Measurements from ENCODE around the gene HHAT. TPM values are rescaled to one million over a fixed set of nuclear protein-coding genes. Genes with fewer than 3 reads are reported as not detected.
A peak's percentile ranks its signal among the peaks of the same experiment; 100 is the strongest.
"Not testable (repeated sequence)": the region's sequence is repeated elsewhere in the genome, so short reads cannot be mapped to it uniquely, and the experiment has no call there.

HHAT gene
- total RNA-seq, 1 donor from 2014 or later, result 1.8 TPM

DNA sequence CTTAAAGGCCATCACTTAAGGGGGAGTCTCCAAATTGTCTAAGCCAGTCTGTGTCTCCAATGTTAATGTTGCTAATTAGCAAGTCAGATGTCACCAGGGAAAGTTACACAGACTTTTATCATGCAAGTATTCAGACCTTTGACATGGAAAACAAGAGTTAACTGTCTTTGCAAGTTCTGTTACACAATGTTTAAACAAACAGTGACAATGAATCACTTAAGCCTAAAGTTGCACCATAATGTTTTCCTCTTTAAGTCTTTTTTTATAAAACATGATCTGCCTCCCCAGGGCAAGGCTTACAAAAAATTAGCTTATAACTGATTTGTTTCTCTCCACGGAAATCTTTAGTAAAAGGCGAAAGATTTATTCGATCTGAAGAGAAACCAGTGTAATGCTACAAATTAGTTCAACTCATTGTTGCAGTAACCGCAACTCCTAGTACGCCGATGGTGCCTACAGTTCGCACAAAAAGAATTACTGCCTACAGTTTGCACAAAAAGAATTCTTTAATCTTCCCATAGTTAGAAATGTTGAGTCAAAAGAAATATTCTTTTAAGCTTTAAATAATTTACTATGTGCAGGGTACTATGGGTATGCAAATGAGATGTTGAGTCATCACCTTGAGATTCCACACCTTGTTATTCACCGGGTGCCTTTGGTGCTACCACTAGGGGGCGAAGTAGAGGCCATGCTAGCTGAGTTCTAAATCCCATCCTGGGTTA lies 45.3 kb downstream of the HHAT start:
- intact Hi-C loops (cut with DNase I), result no loop called here
- ATAC-seq (peak; percentile 52), DNase-seq (ENCODE audit: missing footprints) (no peak)

DNA sequence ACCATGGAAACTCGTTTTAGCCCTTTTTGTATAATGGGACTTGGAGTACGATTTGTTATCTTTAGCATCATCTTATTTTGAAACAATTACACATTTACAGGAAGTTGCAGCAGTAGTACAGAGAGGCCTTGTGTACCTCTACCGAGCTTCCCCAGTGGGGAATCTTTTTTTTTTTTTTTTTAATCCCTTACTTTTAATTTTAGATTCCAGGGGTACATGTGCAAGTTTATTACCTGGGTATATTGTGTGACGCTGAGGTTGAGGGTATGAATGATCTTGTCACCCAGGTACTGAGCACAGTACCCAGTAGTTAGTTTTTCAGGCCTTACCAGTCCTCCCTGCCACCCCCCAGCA lies 45.9 kb downstream of the HHAT start:
- peak; percentile 42 for ATAC-seq
- no peak for DNase-seq (ENCODE audit: missing footprints)
- intact Hi-C loops (cut with DNase I), result no loop called here

DNA sequence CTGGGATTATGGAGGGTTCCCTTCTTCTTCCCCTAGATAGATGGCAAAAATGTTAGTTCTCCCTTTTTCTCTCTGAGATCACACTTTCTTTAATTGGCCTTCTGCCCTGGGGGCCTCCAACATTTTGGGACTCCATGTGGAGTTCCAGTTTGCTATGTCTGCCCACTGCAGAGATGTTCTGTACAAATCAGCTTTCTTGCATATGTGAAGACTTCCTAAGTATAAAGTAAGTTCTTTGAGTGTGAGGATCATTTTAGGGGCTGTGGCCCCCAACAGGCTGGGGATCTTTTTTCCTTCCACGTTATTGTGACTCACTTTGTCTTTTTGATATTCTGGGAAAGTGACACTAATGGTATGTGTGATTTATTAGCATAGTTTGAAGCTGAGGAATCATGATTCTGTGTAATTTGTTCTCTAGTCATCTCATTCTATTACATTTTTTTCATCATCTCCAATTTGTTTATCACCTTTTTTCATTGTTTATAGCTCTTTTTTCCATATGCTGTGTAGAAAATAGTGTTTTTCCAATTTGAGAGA lies 48.2 kb downstream of the HHAT start:
- no peak for ATAC-seq
- no peak for DNase-seq (ENCODE audit: missing footprints)
- intact Hi-C loops (cut with DNase I), result no loop called here

DNA sequence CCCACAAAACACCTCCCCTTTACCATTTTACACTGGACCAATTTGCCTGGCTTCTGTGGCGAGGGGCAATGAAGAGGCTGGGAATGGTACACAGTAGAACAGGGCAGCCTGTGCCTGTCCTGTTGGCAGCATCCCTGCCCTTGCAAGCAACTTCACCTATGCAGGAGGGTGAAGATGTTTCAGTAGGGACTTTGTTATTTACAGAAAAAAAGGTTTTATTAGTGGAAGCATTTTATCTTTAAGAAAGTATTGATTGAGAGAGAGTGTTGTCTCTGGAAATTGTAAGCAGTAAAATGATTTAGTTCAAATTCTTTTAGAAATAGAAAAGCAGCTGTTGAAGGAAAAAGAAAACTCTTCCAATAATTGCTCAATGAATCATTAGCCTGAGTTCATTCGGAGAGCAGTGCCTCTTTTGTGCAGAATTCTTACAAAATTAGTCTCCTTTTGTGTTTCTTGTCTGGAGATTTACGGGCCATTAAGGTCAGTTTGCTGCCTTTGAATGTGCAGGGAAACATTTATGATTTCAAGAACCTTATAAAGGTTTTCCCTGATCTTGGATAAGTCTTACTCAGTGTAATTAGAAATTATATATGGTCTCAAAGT lies 49.1 kb downstream of the HHAT start:
- intact Hi-C loops (cut with DNase I), result no loop called here
- ATAC-seq (no peak), DNase-seq (ENCODE audit: missing footprints) (no peak)

DNA sequence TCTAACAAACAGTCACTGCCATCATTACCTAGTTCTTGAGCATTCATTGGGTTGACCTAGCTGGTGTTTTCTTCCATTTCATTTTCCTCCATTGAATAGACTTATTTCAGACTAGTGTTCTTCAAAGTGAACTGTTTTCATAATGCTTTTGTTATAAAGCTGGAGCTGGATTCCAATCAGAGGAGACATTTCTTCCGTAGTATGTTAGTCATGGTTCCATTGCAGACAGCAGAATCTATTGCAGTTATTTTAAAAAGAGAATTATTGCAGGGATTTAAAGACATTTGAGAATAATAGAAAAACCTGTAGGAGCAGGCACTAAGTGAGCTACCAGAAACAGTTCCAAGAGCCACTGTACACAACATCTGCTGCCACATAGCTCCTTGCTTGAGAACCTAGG lies 50.0 kb downstream of the HHAT start:
- ATAC-seq (no peak), DNase-seq (ENCODE audit: missing footprints) (no peak)
- intact Hi-C loops (cut with DNase I), result no loop called here

DNA sequence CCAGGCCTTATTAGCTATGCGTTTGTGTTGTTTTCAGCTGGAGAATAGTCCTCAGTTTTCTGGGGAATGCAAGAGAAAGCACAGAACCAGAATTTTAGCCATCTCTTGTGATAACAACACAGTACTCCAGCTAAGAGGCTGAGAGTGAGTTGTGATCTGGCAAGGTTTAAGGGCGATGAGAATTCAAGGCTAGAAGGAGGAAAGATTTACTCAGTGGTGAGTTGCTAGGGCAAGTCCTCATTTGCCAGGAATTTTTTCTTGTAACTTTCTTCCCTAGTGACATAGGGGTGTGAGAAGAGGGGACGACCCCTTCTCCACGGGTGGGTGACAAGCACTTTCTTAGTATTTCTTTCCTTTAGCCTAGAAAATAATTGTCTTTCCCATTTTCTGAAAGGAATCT lies 53.2 kb downstream of the HHAT start:
- no peak for ATAC-seq
- intact Hi-C loops (cut with DNase I), result no loop called here
- no peak for DNase-seq (ENCODE audit: missing footprints)

DNA sequence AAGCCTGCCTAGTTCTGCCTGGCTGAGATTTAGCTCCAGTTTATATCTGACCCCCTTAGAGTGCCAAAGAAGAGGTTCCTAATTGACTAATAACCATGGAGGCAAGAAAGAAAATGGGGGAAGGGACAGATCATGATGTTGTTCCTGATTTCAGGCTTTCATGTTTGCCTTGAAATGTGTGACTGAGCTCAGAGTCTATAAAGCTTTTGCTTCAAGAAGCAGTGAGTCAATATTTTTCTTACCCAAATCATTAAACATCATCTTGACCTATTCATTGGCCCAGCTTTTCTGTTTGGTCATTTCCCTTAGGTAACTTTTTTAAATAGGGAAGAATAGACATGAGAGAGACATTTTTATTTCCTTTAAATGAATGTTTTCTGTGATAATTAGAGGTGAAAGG lies 55.9 kb downstream of the HHAT start:
- intact Hi-C loops (cut with DNase I), result no loop called here
- ATAC-seq, result no peak

DNA sequence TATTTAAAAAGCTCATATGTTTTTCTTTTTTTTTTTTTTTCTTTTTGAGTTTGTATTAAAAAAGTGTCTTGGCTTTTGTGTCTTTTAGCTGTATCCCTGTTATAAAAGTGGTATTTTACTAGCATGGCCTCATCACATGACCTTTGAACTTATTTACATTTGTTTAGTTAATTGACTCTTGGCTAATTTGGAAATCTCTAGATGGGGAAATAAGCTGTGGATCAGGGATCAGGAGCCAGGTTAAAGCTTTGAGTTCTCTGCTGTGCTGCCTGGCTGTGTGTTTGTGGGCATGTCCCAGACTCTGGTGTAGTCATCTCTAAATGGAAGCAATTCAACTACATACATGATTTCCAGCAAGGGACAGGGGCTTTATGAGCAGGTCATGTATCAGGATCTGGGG lies 56.5 kb downstream of the HHAT start:
- DNase-seq (ENCODE audit: missing footprints) (no peak), ATAC-seq (no peak)
- intact Hi-C loops (cut with DNase I), result no loop called here

More for the DNA sequence above, 55.9 kb downstream of the HHAT start:
- DNase-seq (ENCODE audit: missing footprints), result no peak

DNA sequence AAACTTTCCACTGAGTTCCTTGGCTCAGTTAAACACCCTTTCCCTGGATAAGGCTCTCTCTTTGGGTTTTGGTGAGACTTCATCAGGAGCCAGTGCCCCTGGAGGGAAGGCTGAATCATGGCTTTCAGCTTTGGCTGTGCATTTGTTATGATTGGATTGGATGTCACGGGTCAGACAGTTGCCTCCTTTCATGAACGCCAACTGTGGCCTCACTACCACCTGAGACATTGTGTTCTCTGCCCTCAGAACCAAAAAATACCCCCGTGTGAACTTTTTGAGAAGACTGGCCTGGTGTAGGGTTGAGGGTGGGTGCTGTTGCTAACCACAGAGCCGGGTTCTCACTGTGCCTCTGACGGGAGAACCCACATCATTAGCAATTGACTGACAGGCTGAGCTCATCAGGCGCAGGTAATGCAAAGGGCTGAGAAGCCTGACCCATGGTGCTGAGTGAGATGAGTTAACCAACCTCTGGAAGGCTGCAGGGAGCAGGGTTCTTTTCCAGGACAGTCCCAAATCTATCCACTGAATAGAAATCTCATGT lies 65.6 kb downstream of the HHAT start:
- ATAC-seq, result peak; percentile 89
- intact Hi-C loops (cut with DNase I), result no loop called here
- DNase-seq (ENCODE audit: missing footprints), result no peak

DNA sequence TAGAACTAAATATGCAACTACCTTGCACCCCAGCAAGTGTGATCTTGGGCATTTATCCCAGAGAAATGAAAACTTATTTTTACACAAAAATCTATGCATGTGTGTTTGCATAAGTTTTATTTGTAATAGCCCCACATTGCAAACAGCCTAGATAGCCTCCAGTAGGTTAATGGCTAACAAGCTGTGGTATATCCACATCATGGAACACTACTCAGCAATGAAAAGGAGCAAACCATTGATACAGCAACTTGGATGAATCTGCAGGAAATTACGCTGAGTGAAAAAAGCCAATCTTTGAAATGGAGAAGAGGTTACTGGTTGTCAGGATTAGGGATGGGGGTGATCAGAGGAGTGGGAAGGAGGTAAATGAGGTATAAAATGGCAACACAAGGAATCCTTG lies 67.8 kb downstream of the HHAT start:
- no peak for ATAC-seq
- no peak for DNase-seq (ENCODE audit: missing footprints)
- intact Hi-C loops (cut with DNase I), result no loop called here

DNA sequence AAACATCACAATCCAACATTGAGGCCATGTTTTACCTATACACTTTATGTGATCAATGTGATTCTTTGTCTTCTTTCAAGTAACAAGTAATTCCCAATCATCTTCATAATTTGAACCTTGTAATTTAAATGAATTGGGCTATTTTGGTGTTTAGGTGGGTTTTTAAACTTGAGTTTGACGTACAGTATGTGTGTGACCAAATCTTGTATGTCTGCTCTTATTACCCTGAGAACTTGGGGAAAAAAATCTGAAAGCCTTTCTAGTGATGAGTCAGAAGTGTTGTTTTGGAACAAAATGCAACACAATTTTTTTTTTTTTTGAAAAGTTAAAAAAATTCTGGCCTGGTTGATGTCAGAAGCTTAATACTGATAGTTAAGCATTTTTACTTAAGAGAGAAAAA lies 68.5 kb downstream of the HHAT start:
- intact Hi-C loops (cut with DNase I), result no loop called here
- ATAC-seq (no peak), DNase-seq (ENCODE audit: missing footprints) (no peak)

DNA sequence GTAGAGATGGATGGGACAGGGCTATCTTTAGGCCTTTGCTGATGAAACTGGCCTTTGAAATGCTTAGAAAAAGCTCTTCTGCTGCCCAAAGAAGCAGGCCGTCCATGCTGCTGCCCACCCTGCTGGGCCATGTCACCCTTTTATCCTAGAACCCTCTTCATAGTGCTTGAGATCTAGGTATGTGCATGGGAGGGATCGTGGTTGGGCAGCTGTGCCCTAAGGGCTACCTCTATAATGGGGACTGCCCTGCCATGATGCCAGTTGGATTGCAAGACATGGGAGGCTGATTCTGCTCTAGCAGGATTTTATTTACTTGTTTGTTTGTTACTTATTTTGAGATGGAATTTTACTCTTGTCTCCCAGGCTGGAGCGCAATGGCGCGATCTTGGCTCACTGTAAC lies 69.0 kb downstream of the HHAT start:
- intact Hi-C loops (cut with DNase I), result no loop called here
- no peak for ATAC-seq
- DNase-seq (ENCODE audit: missing footprints), result no peak

DNA sequence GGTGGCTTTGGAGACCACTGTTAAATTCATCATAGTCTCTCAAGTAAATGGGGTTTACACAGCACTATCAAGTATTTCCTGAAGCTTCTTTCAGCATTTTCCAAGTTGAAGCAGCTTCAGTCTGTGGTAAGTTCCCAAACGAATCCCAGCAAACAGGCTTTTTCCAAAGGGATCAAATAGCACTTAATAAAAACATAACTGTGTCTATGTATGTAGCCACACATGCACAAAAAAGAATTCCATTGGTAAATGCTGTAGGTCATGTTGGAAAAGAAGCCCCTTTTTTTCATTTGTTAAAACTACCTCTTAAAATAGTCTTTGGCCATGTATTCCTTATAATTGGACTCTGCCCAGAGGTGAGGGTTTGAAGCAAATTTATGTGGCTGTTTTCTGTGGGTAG lies 69.8 kb downstream of the HHAT start:
- intact Hi-C loops (cut with DNase I), result no loop called here
- DNase-seq (ENCODE audit: missing footprints) (no peak), ATAC-seq (no peak)

DNA sequence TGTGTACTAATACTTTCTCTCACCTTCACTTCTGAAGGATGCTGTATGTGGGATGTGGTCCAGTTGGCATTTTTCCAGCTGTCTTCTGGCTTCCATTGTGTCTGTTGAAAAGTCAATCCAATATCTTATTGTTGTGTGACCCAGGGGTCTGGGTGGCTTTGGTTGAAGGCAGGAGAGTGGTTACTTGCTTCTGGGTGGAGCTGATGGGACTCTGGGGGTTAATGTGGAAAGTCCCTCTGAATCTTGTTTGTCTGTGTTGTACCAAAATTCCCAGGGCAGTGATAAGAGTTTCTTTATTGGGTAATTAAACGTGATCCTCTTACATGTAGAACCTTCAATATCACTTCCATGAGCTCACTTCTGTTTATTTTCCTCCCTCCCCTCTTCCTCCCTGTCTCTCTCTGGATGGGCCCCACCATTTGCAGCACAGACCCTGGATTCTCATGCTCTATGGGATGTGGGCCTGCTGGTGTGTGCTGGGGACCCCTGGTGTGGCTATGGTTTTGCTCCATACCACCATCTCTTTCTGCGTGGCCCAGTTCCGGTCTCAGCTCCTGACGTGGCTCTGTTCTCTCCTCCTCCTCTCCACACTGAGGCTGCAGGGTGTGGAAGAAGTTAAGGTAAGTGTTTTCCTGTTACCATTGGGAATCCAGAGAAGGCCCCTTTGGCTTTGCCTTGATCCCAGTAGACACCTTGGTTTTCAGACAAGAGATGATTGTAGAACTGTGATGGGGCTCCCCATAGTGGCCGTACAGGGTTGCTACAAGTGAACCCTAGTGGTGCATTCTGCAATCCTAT lies 71.5 kb downstream of the HHAT start:
- DNase-seq (ENCODE audit: missing footprints) (no peak), ATAC-seq (peak; percentile 94)
- intact Hi-C loops (cut with DNase I), result loop anchor here (1.0 to 2.0 kb wide), 2 partner anchors 39 to 257 kb away; no protein-coding TSS in a partner anchor

DNA sequence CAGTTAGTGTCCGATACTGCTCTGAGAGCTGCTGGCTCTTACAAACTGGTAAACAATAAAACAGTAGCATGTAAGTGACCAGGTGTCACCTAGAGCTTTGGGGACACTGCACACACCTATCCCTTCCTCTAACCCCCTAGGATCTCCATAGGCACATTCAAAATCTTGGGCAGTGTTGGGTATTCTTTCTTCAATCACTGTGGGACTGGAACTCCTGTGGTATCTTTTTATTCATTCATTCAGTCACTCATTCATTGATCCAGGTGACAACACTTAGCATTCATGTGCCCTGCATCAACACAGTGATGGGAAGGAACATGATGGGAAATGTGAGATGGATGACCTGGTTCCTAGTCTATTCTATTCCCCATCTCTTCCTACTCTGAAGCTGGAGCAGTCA lies 73.9 kb downstream of the HHAT start:
- ATAC-seq (no peak), DNase-seq (ENCODE audit: missing footprints) (no peak)
- intact Hi-C loops (cut with DNase I), result no loop called here

DNA sequence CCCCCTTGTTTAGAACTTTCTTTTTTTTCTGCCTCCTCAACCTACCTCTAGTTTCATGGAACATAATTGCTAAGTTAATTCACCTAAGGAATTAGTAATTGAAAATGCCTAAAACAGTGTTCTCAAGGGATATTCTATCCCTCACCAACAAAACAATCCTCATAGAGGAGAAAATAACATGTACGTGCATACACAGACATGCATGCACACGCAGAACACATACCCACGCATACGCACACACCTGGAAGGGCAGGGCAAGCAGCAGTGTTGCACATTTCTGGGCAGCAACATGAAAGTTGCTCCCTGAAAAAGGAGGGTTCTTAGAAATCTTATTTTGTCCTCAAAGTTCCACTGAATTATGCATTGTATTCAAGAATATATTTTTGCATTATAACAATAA lies 76.6 kb downstream of the HHAT start:
- DNase-seq (ENCODE audit: missing footprints) (no peak), ATAC-seq (no peak)
- intact Hi-C loops (cut with DNase I), result no loop called here

DNA sequence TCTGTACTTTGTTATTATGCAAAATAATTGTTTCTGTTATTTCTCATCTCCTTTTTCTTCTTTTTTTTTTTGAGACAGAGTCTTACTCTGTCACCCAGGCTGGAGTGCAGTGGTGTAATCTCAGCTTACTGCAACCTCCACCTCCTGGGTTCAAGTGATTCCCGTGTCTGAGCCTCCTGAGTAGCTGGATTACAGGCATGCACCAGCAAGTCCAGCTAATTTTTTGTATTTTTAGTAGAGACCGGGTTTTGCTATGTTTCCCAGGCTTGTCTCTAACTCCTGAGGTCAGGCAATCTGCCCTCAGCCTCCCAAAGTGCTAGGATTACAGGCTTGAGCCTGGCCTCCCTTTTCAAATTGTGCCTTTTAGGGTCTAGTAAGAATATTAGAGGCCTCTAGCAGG lies 77.6 kb downstream of the HHAT start:
- intact Hi-C loops (cut with DNase I); ATAC-seq; DNase-seq (ENCODE audit: missing footprints): not testable (repeated sequence)

DNA sequence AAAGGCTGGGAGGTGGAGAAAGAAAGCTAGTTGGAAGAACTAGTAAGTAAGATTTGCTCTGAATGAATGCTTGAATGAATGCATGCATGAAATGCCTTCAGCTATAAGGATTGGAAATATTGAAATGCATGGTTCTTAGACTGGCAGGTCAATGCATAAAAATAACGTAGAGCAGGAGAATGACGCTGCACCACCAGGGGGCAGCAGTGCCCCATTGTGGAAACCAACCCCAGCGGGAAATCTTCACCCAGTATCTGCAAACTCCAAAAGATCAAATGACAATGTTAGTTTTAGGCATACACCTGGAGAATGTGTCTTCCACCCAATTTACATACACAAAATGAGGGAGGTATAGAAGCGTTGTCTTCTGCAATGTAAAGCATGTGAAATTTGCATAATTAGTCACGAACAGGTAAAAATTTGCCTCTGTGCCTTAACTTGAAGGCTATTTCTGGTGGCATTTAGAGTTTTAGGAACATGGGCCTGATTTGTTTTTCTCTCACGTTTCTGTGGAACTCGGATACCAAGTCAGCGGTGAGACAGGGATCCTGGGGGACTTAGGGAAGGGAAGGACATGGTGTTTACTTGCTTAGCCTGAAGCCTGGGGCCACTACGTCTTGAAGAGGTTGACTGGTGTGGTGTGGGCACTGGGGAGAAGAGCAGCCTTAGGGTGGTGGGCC lies 78.6 kb downstream of the HHAT start:
- ATAC-seq (no peak), DNase-seq (ENCODE audit: missing footprints) (no peak)
- intact Hi-C loops (cut with DNase I), result loop anchor here (1.0 kb wide), 1 partner anchor 727 kb away; the partner anchor contains the start of gene KCNH1

DNA sequence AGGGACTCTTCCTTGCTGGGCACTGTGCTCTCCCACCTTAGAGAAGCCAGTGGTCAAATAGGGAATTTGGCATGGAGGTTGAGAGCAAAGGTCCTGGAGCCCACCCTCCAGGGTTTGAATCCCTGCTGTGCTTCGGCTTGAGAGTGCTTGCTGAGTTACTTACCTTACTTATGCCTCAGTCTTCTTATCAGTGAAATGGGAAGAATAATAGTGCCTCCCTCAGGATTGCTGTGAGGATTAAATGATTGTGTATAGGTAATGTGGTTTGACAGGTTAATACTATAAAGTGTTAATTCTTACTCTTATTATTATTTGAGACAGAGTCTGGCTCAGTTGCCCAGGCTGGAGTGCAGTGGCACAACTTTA lies 79.2 kb downstream of the HHAT start:
- DNase-seq (ENCODE audit: missing footprints), result no peak
- no peak for ATAC-seq
- intact Hi-C loops (cut with DNase I), result loop anchor here (1.0 kb wide), 1 partner anchor 726 kb away; the partner anchor contains the start of gene KCNH1

Data from Right ventricle myocardium inferior (tissue), 1 donor.